ENCODE data around the gene CNKSR3.

The CNKSR3 gene

DNA sequence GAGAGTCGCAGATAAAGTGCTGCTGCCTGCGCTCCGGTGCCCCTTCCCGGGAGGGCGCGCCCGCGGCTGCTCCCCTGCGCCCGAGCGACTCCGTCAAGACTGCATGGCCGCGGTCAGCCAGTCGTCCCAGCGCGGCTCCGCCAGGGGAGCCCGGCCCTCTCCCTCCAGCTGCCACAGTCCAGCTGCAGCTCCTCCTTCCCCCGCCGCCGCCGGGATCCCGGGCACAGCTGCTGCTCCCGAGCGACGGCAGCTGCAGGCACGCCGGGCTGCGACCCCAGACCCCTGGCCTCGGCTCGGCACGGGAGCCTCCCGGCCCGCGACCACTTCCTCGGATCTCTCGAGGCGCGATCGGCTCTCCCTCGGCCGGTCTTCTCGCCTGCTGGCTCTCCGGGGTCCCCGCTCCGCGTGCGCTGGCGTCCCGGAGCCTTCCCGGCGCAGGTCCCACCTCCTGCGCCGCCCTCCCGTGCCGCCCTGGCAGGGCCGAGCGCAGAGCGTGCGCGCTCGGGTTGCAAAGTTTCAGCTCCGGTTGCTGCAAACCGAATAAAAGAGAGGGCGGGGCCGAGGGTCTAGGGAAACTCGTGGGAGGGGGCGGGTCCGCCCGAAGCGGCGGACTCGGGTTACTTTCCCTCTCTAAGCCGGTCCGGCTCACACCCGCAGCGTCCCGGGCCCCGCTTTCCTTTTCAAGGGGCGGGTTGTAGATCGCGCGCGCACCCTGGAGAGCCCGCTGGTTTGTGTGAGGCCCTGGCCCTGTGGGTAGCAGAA is at the start of gene CNKSR3:
CNKSR3 (minus strand) TSS at position 542 of the 762 bp plus-strand sequence. CDS start 571 bp downstream, outside the sequence.
- TF ChIP-seq CTCF (IDR thresholded peaks at IDR 0.05; ENCODE audit: extremely low read depth, missing control alignments), result no peak
- DNase-seq (ENCODE audit: low spot score), result peak; percentile 73

- no peak for DNase-seq (ENCODE audit: low spot score)
- TF ChIP-seq CTCF (IDR thresholded peaks at IDR 0.05; ENCODE audit: extremely low read depth, missing control alignments), result no peak
Measured at GRCh38 chr6:154558984-154559383, 48.5 kb upstream of the CNKSR3 start.

- DNase-seq (ENCODE audit: low spot score), result no peak
Measured at GRCh38 chr6:154558513-154558912, 48.0 kb upstream of the CNKSR3 start.

DNA sequence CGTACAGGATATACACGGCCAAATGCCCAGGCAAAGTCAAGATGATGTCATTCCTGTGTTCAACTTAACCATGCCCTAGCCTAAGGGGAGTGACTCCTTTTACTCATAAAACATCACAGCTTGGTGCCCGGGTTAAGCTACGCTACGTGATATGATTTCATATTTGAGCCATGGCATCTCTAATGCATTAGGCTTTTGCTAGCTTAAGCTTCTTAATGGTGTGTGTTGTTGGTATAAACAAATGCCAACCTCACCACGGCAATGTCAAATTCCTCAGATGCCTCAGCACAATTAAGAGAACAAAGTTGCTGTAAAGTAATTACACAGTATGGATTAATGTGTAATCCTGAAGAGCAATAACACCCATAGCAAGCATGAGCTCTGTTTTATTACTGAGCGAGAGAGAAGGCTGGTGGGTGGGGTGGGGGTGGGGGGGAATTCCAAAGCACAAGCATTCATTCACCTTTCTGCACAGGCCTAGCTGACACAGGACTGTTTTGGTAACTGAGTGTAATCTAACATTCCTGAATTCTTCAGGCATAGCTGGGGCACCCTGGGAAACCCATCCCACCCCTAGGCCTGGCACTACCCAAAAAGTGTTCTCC is 44.7 kb upstream of the CNKSR3 start:
- DNase-seq (ENCODE audit: low spot score), result no peak
- no peak for TF ChIP-seq CTCF (IDR thresholded peaks at IDR 0.05; ENCODE audit: extremely low read depth, missing control alignments)

More at GRCh38 chr6:154558513-154558912, 48.0 kb upstream of the CNKSR3 start:
- no peak for TF ChIP-seq CTCF (IDR thresholded peaks at IDR 0.05; ENCODE audit: extremely low read depth, missing control alignments)

DNA sequence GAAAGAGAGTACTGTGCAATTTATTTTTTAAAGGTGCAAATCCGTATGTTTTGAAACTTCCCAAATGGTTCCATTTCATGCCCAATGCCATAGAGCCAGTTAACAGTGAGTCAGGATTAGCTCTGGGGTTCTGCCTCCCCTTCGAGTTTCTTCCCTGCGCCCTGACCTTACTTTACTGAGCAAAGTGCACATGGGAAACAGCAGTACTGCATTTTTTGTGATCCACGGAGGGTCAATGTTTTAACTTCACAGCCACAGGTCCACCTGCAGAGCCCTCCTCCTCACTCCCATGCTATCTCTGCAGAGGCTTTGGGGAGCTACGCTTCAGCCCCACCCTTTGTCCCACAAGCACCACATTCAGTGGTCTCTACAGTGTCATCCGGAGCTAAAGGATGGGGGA is 44.0 kb upstream of the CNKSR3 start:
- no peak for TF ChIP-seq CTCF (IDR thresholded peaks at IDR 0.05; ENCODE audit: extremely low read depth, missing control alignments)
- no peak for DNase-seq (ENCODE audit: low spot score)

DNA sequence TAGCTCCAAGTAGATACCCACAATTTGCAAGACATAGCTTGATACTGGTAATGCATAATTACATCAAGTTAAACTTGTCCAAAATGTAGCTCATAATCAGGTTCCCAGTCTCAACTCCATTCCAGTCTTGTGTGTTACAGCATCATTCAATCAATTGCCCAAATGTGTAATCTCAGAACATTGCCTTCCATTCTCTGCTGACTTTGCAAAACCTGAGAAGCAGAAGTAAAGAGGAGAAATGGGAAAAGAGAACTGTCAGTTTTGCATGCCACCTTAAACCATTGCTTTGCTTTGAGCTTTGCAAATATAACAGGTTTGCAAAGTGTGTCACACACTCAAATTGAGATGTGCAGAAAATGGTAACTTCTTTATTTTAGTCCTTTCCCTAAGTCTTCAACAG is 40.3 kb upstream of the CNKSR3 start:
- no peak for DNase-seq (ENCODE audit: low spot score)
- no peak for TF ChIP-seq CTCF (IDR thresholded peaks at IDR 0.05; ENCODE audit: extremely low read depth, missing control alignments)

- DNase-seq (ENCODE audit: low spot score), result no peak
- no peak for TF ChIP-seq CTCF (IDR thresholded peaks at IDR 0.05; ENCODE audit: extremely low read depth, missing control alignments)
Measured at GRCh38 chr6:154549179-154549578, 38.7 kb upstream of the CNKSR3 start.
